Karpas-422 (cell line): ENCODE data around the gene CRISP2. TPM values are rescaled to one million over a fixed set of nuclear protein-coding genes. Genes with fewer than 3 reads are reported as not detected.

Experiments
- total RNA-seq: library from RNA; depleted of rRNA; stranded (reverse); fragments of >200 nt; shearing (Covaris generic); gene quantifications from 2 replicates; pipeline ENCODE4 v1.2.3, GENCODE V29; 2014; ENCODE audit warnings: low replicate concordance; rRNA removed

CRISP2 gene
- total RNA-seq, 1 experiment from 2014 or later: not detected

Other genes starting within 250 kb of the CRISP2 start
- gene GLYATL3, start 213.6 kb downstream of the CRISP2 start, total RNA-seq: not detected in 2 replicates
- not detected in 2 replicates for gene C6orf141, start 162.9 kb downstream of the CRISP2 start, total RNA-seq
- gene RHAG, start 76.7 kb downstream of the CRISP2 start, total RNA-seq: not detected in 2 replicates
- gene CRISP3, start 30.8 kb upstream of the CRISP2 start, total RNA-seq: not detected in 2 replicates
- gene PGK2, start 73.7 kb upstream of the CRISP2 start, total RNA-seq: not detected in 2 replicates
- gene CRISP1, start 153.0 kb upstream of the CRISP2 start, total RNA-seq: not detected in 2 replicates